IPS-NIHi11 (cell line): ENCODE results near the gene MAP3K7CL.

Experiments used
- DNase-seq: peaks from one replicate; pipeline ENCODE4 v3.0.0; 2012; ENCODE audit warnings: mixed read lengths, low spot score

MAP3K7CL gene

DNA sequence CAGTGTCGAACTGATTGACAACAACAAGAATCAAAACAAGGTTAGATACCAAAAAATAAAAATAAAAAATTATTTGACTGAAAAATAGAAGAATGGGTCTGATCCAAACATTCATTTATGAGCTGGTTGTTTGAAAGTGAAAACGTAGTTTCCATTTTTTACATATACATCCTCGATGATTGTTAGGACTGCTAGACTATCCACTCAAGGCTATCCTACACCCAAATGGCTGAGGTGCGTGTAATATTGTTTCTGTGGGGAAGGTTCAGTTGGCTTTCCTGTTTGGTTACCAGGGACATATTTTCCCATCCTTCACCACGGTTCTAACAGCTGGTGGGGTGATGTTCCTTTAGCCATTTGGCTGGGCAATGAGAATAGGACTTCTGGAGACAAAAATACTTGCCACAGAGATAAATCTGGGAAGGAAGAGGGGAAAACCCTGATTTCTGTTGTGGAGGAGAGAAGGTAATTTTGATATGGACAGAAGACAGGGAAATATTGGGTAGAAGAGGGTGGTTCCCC is 66.3 kb downstream of the MAP3K7CL start:
- no peak for DNase-seq

- DNase-seq: no peak
These were observed 70.7 kb downstream of the MAP3K7CL start for GRCh38 chr21:29201186-29201585.

DNA sequence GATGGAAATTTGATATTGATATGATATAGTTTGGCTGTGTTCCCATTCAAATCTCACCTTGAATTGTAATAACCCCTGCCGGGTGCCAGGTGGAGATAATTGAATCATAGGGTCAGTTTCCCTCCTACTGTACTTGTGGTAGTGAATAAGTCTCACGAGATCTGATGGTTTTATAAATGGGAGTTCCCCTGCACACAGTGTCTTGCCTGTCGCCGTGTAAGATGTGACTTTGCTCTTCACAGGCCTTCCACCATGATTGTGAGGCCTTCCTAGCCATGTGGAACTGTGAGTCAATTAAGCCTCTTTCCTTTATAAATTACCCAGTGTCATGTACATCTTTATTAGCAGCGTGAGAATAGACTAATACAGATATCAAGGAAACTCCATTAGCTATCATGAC is 74.6 kb downstream of the MAP3K7CL start:
- no peak for DNase-seq

DNA sequence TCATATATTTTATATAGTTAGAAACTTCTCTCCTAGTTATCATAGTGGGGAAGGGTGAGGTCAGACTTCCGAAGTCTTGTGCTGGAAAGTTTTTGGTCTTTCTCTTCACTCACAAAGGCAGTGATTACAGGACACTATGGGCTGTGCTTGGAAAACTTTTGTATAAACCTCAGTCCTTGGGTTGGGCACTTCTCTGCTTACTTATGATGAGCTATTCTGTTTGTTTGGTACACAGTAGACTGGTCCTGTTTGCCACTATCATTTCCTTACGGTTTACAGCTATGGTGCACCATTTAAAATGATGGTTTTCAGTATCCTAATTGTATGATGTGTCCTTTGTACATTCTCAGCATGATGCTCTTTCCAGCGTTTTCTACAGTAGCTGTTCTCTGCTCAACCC is 75.5 kb downstream of the MAP3K7CL start:
- DNase-seq: no peak

DNA sequence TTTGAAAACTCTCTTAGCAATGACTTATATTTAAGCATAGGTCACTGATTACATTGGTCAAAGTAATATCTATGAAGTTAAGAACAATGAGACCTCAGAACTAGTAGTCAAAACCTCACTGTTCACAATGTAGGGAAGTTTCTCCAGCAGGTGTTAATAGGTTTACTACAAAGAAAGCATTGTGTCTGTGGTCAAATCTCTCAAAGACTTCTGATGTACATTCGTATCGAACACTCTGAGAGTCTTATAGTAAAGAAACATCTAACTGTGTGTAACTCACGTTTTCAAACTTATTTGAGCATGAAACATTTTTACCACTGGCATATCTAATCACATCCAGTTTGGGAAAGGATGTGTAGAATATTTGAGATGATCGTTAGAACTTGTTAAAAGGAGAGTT is 76.0 kb downstream of the MAP3K7CL start:
- DNase-seq: no peak

DNA sequence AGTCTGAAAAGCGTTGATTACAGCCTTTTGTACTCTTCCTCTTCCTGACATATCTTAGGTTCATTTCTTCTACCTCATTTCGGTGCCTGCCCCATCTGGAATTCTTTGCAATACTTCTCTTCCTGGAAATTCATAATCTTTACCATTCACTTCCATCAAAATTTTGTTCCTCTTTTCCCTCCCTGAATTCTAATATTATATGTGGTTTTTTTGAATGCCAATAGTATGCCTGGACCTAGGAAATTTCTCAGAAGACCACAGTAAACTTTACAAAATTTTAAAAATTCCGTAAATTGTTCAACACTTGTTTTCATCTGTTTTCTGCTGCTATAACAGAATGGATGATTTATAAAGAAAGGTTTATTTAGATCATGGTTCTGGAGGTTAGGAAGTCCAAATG is 76.8 kb downstream of the MAP3K7CL start:
- DNase-seq: no peak

- no peak for DNase-seq
These were observed 77.7 kb downstream of the MAP3K7CL start for GRCh38 chr21:29208044-29208681.

DNA sequence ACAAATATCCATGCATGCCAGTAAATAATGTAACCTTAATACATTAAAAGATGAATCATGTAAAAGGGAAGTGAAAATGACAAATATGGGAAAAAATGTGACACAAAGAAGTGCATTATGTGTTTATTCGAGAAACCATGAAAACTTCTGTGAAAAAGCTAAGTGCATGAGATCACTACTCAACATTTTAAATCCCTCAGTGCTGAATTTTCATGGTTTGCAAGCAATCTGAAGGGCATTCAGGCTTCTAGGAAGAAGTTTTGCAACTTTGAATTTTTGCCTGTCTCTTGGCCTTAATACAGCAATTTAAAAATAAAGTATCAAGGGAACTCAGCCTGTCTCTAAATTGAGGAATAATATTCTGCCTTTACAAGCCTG is 78.2 kb downstream of the MAP3K7CL start:
- no peak for DNase-seq

DNA sequence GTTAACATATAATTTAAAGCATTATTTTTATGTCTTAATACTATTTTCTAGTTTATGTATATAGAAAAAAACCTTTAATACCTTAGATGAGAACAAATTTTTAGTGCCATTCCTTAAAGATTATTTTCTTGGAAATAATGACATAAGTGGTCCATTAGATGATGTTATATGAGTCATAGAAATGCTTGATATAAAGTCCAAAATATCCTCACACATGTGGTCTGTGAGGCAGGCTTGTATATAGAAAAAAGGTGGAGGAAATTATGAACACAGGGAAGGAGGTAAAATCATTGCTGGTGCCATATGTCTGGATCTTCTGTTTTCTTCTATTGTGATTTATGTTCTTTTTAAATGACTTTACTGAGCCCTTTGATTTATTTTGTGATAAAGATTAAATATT is 79.3 kb downstream of the MAP3K7CL start:
- no peak for DNase-seq

DNA sequence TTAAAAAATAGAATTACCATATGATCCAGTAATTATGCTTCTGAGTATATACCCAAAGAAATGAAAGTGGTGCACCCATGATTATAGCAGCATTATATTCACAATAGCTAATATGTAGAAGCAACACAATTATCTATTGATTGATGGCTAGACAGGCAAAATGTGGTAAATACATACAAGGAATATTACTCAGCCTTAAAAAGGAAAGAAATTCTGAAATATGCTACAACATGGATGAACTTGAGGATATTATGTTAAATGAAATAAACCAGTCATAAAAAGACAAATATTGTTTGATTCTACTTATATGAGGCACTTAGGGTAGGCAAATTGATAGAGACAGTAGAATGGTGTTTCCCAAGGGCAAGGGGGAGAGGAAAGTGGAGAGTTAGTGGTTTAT is 80.8 kb downstream of the MAP3K7CL start:
- no peak for DNase-seq

- DNase-seq: no peak
These were observed 82.0 kb downstream of the MAP3K7CL start for GRCh38 chr21:29212446-29212845.

DNA sequence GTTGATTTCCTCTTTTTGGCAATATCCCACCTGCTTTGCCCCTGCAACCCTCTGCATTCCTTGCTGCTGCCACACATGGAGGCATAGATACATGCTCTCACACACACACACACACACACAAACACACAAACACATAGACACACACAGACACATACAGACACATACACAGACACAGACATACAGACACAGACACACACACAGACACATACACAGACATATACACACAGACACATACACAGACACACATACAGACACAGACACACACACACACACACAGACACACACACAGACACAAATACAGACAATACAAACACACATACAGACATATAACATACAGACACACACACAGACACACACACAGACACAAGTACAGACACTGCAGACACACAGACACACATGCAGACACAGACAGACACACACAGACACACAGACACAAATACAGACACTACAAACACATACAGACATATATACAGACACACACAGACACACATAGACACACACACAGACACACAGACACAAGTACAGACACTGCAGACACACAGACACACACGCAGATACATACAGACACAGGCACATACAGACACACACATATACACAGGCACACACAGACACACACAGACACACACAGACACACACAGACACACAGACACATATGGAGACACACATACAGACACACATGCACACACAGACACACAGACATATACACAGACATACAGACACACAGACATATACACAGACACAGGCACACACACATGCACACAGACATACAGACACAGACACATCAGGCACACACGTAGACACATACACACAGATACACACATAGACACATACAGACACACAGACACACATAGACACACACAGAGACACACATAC is 83.3 kb downstream of the MAP3K7CL start:
- no peak for DNase-seq

- DNase-seq: no peak
These were observed 85.3 kb downstream of the MAP3K7CL start for GRCh38 chr21:29215709-29216108.

DNA sequence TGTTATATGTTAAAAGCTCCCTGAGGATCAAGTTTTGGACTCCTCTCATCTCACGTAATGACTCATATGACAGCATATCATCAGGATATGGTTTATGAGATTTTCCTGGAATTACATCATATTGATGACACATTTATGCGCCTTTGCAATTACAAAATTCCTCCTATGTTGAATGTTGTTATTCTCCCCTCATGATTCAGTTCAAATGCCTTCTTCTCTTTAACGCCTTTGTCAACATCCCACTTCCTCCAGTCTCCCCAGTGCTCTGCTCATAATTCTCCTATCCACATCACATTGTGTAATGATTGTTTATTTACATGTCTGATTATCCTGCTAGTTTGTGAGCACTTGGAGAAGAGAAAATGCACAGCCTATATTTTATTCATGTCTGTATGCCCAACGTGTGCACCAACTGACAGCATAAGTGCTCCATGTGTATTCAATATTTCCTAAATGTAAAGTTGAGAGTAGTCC is 87.4 kb downstream of the MAP3K7CL start:
- no peak for DNase-seq

DNA sequence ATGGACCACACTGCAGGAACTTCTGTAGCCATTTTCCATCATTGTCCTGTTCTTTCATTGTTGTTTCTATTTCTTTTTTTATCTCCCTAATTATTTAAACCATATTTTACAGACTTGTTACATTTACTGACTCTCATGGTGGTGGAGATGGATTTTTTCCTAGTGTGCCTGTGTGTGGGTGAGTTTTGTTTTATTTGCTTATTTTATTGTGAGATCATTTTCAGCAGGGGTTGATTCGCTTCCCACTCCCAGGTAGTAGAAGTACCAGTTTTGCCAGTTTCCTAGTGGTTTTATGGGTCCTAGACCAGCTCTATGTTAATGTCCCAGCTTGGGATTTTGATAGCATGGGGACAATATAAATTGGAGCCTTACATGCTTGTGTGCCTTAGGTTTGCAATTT is 88.3 kb downstream of the MAP3K7CL start:
- no peak for DNase-seq

GRCh38 chr21:29219165-29219770 is 88.8 kb downstream of the MAP3K7CL start:
- no peak for DNase-seq

DNA sequence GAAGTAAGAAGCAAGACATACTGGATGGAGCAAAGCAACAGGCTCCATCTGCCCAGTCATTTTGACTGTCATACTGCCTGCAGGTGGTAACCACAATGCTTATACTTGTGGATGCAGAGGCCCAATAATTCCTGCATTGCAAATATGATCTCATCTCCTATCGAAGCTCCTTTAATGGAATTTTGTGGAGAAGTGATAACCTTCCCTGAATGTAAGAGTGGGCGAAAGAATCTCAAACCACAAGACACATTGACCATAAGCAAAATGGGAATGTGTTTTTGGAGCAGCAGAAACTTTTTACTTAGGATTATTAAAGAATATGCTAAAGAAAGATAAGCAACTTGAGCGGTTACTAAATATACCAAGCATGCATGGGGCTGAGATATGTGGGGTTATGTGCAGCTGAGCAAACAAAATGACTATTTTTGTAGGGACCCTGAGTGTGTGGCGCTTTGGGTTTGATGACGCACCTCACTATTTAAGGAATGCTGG is 90.9 kb downstream of the MAP3K7CL start:
- DNase-seq: no peak

DNA sequence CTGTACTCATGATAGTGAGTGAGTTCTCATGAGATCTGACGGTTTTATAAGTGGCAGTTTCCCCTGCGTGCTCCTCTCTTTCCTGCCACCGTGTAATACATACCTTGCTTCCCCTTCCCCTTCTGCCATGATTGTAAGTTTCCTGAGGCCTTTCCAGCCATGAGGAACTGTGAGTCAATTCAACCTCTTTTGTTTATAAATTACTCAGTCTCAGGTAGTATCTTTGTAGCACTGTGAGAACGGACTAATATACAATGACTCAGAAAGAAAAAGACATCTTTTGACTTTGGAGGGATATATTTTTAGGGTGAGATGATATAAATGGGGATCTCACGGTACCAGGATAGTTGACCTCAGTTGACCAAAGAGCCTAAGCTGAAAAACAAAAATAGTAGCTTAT is 93.6 kb downstream of the MAP3K7CL start:
- DNase-seq: no peak
